Measurements from ENCODE around the gene RACGAP1. TPM values are rescaled to one million over a fixed set of nuclear protein-coding genes. Genes with fewer than 3 reads are reported as not detected.

Gene RACGAP1
- total and polyA plus RNA-seq, 2 experiments from 2014 or later: 19.0 to 52.8 TPM

DNA sequence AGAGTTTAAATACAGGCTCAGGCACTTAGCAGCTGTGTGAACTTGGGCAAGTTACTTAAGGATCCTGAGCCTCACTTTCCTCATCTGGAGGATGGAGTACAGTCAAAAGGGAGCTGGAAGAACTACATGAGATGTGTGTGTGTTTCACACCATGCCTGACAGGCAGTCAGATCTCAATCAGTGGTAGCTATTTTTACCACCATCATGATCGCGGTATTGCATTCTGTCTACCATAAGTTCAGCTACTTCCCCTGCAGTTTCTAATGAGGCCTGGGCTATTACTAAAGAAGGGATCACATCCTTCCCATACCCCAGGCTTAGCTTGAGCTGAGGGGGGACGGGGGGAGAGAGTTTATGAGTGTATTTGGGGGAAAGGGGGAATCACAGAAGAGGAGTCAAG is 45.5 kb downstream of the RACGAP1 start:
- no peak for TF ChIP-seq NANOG (IDR thresholded peaks at IDR 0.05; ENCODE audit: borderline replicate concordance)
- no peak for TF ChIP-seq EZH2phosphoT487 (IDR thresholded peaks at IDR 0.05; ENCODE audit: unreplicated experiment)
- TF ChIP-seq CREB1 (CRISPR knock-in tag; IDR thresholded peaks at IDR 0.05; ENCODE audit: low read depth): no peak
- no peak for TF ChIP-seq JUNB (IDR thresholded peaks at IDR 0.05; ENCODE audit: unreplicated experiment)
- no peak for TF ChIP-seq CTCF (conservative IDR thresholded peaks at IDR 0.05; ENCODE audit: low read depth in 2 of 2)
- no peak for TF ChIP-seq STAT1 (IDR thresholded peaks at IDR 0.05; ENCODE audit: unreplicated experiment)
- TF ChIP-seq ZNF331 (CRISPR knock-in tag; IDR thresholded peaks at IDR 0.05; ENCODE audit: low read depth): no peak
- TF ChIP-seq, protein P1, sequence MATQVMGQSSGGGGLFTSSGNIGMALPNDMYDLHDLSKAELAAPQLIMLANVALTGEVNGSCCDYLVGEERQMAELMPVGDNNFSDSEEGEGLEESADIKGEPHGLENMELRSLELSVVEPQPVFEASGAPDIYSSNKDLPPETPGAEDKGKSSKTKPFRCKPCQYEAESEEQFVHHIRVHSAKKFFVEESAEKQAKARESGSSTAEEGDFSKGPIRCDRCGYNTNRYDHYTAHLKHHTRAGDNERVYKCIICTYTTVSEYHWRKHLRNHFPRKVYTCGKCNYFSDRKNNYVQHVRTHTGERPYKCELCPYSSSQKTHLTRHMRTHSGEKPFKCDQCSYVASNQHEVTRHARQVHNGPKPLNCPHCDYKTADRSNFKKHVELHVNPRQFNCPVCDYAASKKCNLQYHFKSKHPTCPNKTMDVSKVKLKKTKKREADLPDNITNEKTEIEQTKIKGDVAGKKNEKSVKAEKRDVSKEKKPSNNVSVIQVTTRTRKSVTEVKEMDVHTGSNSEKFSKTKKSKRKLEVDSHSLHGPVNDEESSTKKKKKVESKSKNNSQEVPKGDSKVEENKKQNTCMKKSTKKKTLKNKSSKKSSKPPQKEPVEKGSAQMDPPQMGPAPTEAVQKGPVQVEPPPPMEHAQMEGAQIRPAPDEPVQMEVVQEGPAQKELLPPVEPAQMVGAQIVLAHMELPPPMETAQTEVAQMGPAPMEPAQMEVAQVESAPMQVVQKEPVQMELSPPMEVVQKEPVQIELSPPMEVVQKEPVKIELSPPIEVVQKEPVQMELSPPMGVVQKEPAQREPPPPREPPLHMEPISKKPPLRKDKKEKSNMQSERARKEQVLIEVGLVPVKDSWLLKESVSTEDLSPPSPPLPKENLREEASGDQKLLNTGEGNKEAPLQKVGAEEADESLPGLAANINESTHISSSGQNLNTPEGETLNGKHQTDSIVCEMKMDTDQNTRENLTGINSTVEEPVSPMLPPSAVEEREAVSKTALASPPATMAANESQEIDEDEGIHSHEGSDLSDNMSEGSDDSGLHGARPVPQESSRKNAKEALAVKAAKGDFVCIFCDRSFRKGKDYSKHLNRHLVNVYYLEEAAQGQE (IDR thresholded peaks at IDR 0.05; ENCODE audit: unreplicated experiment): no peak
- TF ChIP-seq ZNF114 (CRISPR knock-in tag; IDR thresholded peaks at IDR 0.05): no peak
- TF ChIP-seq ZNF462 (CRISPR knock-in tag; IDR thresholded peaks at IDR 0.05): no peak
- DNase-seq (ENCODE audit: low spot score) (no peak), ATAC-seq (no peak)
- Histone ChIP-seq H3K4me1 (ENCODE audit: insufficient read depth) (peaks cover 15% of the 10 kb centered on the region), H3F3A (replicated peaks; ENCODE audit: low read depth) (no peaks in the 10 kb centered on the region; the same call in 1 of the 2 replicates), H3K79me2 (replicated peaks; ENCODE audit: insufficient read depth) (no peaks in the 10 kb centered on the region), H3K27ac (ENCODE audit: low read depth) (no peak overlapping the region), H3K27me3 (ENCODE audit: insufficient read depth) (no peaks in the 10 kb centered on the region), H3K9me2 (ENCODE audit: insufficient read depth) (no peaks in the 10 kb centered on the region), H3K36me3 (ENCODE audit: insufficient read depth) (no peaks in the 10 kb centered on the region), H3K4me3 (no peak overlapping the region), H4K20me1 (replicated peaks; ENCODE audit: insufficient read depth) (no peaks in the 10 kb centered on the region; the same call in 1 of the 2 replicates), H3K4me2 (no peak overlapping the region), H2AFZ (no peak overlapping the region)
- no peaks in the 10 kb centered on the region for H3K9me3 Mint-ChIP-seq
- peaks cover 7% of the 10 kb centered on the region for H3K27me3 Mint-ChIP-seq (ENCODE audit: insufficient read depth, low read depth, poor library complexity)
- H3K36me3 Mint-ChIP-seq (ENCODE audit: low read depth): no peaks in the 10 kb centered on the region
- H3K4me1 Mint-ChIP-seq: peaks cover 35% of the 10 kb centered on the region
- no peak overlapping the region for H3K4me3 Mint-ChIP-seq
- no peak overlapping the region for H3K27ac Mint-ChIP-seq

Data from GM23338 (cell line).